ENCODE measurements around the gene AZU1. TPM values are rescaled to one million over a fixed set of nuclear protein-coding genes. Genes with fewer than 3 reads are reported as not detected.
"Not testable (repeated sequence)": the region's sequence is repeated elsewhere in the genome, so short reads cannot be mapped to it uniquely, and the experiment has no call there.

AZU1 gene
- total RNA-seq, 4 donors from 2014 or later: 0.37 to 0.76 TPM; not detected in 2

- DNase-seq (ENCODE audit: low spot score in 2 of 2): no peak
- intact Hi-C loops (cut with DNase I; ENCODE audit: low total_unique reads): no loop called here
- WGBS, 2 donors: 60 to 70% methylated on average over 20 to 28 of the region's 29 CpGs
Measured at GRCh38 chr19:876780-877314, 49.2 kb downstream of the AZU1 start.

GRCh38 chr19:877992-878660 is 50.5 kb downstream of the AZU1 start:
- DNase-seq (ENCODE audit: low spot score in 2 of 2); H3K4me3 ChIP-seq (ENCODE audit: low read depth, poor library complexity, severe bottlenecking); intact Hi-C loops (cut with DNase I; ENCODE audit: low total_unique reads): not testable (repeated sequence)
- WGBS, 2 donors: 62 to 74% methylated on average over 6 to 10 of the region's 23 CpGs

More at GRCh38 chr19:876780-877314, 49.2 kb downstream of the AZU1 start:
- no peak for TF ChIP-seq POLR2A (IDR thresholded peaks at IDR 0.05)
- TF ChIP-seq CTCF (IDR thresholded peaks at IDR 0.05): no peak
- no peak overlapping the region for H3K4me3 ChIP-seq (ENCODE audit: low read depth, poor library complexity, severe bottlenecking)

GRCh38 chr19:878751-879561 is 51.3 kb downstream of the AZU1 start:
- H3K4me3 ChIP-seq (ENCODE audit: low read depth, poor library complexity, severe bottlenecking); intact Hi-C loops (cut with DNase I; ENCODE audit: low total_unique reads); DNase-seq (ENCODE audit: low spot score in 2 of 2): not testable (repeated sequence)
- WGBS, 2 donors: 79 to 85% methylated on average over 16 to 23 of the region's 24 CpGs

DNA sequence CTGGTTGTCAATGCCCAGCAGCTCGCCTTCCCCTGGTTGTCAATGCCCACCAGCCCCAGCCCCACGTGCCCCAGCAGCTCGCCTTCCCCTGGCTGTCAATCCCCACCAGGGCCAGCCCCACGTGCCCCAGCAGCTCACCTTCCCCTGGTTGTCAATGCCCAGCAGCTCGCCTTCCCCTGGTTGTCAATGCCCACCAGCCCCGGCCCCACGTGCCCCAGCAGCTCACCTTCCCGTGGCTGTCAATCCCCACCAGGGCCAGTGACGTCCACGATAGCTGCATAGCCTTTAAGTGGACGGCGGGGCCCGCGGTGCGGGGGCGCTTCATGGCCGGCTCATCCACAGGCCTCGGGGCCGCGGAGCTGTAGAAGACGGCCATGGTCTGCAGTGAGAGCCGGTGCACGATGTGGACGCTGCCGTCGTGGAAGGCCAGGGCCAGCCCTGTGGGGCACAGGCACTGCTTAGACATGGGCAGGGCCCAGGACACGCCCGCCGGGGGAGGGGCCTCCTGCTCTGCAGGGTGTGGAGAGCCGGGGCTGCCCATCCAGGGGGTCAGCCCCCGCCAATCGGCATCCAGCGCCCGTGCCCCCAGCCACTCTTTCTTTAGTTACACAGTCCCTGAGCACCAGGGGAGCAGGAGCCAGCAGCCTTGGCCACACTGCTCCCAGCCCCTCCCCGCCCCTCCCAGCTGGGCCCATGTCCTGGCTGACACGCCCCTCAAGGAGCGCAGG is 52.2 kb downstream of the AZU1 start:
- intact Hi-C loops (cut with DNase I; ENCODE audit: low total_unique reads): no loop called here
- DNase-seq (ENCODE audit: low spot score in 2 of 2): no peak
- TF ChIP-seq POLR2A (IDR thresholded peaks at IDR 0.05) (no peak), CTCF (IDR thresholded peaks at IDR 0.05) (no peak)
- WGBS, 2 donors: 86% methylated on average over 32 to 35 of the region's 37 CpGs
- H3K4me3 ChIP-seq (ENCODE audit: low read depth, poor library complexity, severe bottlenecking): no peak overlapping the region

MicroRNA genes within 50 kb of the gene (microRNA counts, 767-probe panel; counts per million panel counts)
- microRNA hsa-miR-3187-3p: 0 to 358 counts per million in 2 donors

Small RNAs within 50 kb of the gene (microRNA-seq; reads per million reads assigned to microRNA genes)
- gene MIR3187 (ENCODE audit: borderline number of aligned reads in 1 of 2, borderline replicate concordance in 2 of 2): 0.57 to 2.0 reads per million in 2 donors
- gene MIR4745 (ENCODE audit: borderline number of aligned reads in 1 of 2, borderline replicate concordance in 2 of 2): 0 reads per million in 2 donors

Other genes starting within 250 kb of the AZU1 start
- gene HCN2, start 238.0 kb upstream of the AZU1 start, total RNA-seq: 1 to 10 TPM in 2 of 4 donors, under 1 TPM in 2; 0.21 to 1.7 (median 1.1) TPM
- gene POLRMT, start 194.3 kb upstream of the AZU1 start, total RNA-seq: 10 to 100 TPM; 37.8 to 61.1 (median 46.9) TPM
- gene FGF22, start 188.0 kb upstream of the AZU1 start, total RNA-seq: 10 to 100 TPM; 16.1 to 41.8 (median 25.6) TPM
- gene RNF126, start 164.6 kb upstream of the AZU1 start, total RNA-seq: 100 to 1,000 TPM in 3 of 4 donors, 10 to 100 TPM in 1; 96.6 to 156 (median 126) TPM
- 10 to 100 TPM; 14.4 to 51.6 (median 43.5) TPM for gene FSTL3, start 151.4 kb upstream of the AZU1 start, total RNA-seq
- under 1 TPM in 1 of 4 donors, not detected in 3; 0.32 TPM for gene PRSS57, start 132.4 kb upstream of the AZU1 start, total RNA-seq
- 10 to 100 TPM; 25.1 to 92.3 (median 41.9) TPM for gene PALM, start 118.9 kb upstream of the AZU1 start, total RNA-seq
- 1 to 10 TPM in 2 of 4 donors, under 1 TPM in 2; 0.08 to 2.8 (median 0.92) TPM for gene MISP, start 76.7 kb upstream of the AZU1 start, total RNA-seq
- 100 to 1,000 TPM; 167 to 237 (median 205) TPM for gene PTBP1, start 30.4 kb upstream of the AZU1 start, total RNA-seq
- not detected for gene PLPPR3, start 5.9 kb upstream of the AZU1 start, total RNA-seq
- gene PRTN3, start 13.2 kb downstream of the AZU1 start, total RNA-seq: under 1 TPM in 1 of 4 donors, not detected in 3; 0.86 TPM
- 1 to 10 TPM in 1 of 4 donors, under 1 TPM in 1, not detected in 2; 0.51 to 1.9 TPM for gene ELANE, start 24.5 kb downstream of the AZU1 start, total RNA-seq
- 100 to 1,000 TPM; 263 to 871 (median 364) TPM for gene CFD, start 31.8 kb downstream of the AZU1 start, total RNA-seq
- 10 to 100 TPM; 41.7 to 62.3 (median 45.5) TPM for gene MED16, start 65.3 kb downstream of the AZU1 start, total RNA-seq
- gene RNU6-9, start 65.6 kb downstream of the AZU1 start, total RNA-seq: not detected
- gene R3HDM4, start 85.4 kb downstream of the AZU1 start, total RNA-seq: 10 to 100 TPM; 58.1 to 75.6 (median 65.8) TPM
- 1 to 10 TPM in 1 of 4 donors, under 1 TPM in 1, not detected in 2; 0.88 to 3.5 TPM for gene KISS1R, start 89.5 kb downstream of the AZU1 start, total RNA-seq
- 1 to 10 TPM; 1.8 to 9.4 (median 5.6) TPM for gene ARID3A, start 98.2 kb downstream of the AZU1 start, total RNA-seq
- gene WDR18, start 156.5 kb downstream of the AZU1 start, total RNA-seq: 10 to 100 TPM; 29.0 to 66.9 (median 39.9) TPM
- not detected for gene GRIN3B, start 172.6 kb downstream of the AZU1 start, total RNA-seq
- 100 to 1,000 TPM; 180 to 299 (median 226) TPM for gene TMEM259, start 193.3 kb downstream of the AZU1 start, total RNA-seq
- not detected for gene RNU6-2, start 193.7 kb downstream of the AZU1 start, total RNA-seq
- gene CNN2, start 198.8 kb downstream of the AZU1 start, total RNA-seq: 10 to 100 TPM; 71.2 to 86.5 (median 79.7) TPM
- 10 to 100 TPM; 30.3 to 39.8 (median 33.5) TPM for gene ABCA7, start 212.3 kb downstream of the AZU1 start, total RNA-seq
- 10 to 100 TPM; 12.4 to 36.0 (median 14.4) TPM for gene ARHGAP45, start 239.3 kb downstream of the AZU1 start, total RNA-seq

Measured in lower leg skin (tissue), 4 donors.